ENCODE measurements around the gene ALPL.
"Not testable (repeated sequence)": the region's sequence is repeated elsewhere in the genome, so short reads cannot be mapped to it uniquely, and the experiment has no call there.

The ALPL gene

DNA sequence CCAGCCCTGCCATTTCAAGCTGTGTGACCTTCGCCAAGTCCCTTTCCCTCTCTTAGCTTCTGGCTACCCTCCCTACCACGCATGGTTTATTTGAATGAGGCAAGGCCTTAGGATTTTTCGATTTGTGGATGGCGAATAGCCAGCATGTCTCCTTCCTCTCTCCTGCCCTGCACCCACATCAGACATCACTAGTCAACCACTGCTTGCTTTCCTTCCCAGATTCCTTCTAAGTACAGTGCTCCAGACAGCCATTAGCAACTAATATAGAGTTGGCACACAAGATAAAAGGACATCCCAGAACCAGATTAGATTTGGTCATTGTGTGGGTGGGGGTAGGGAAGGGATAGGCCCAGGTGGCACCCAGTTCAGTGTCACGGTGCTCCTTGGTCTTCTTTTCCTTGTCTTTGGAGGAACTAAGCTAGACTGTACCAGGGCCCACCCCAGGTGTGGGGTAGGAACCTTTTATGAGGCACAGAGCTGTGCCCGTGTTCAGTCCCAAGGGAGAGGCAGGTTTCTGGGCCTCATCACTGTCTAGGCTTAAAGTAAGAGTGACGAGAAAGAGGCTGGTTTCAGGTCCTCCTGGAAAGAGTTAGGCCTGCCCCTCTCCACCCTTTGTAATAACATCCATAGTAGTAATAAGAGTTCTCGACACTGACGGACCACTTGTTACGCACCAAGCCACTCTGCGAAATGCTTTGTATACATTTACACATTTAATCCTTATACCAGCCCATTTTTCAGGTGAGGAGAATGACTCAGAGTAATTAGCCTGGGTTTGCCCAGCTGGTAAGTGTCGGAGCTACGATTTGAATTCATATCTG is 8.6 kb downstream of the ALPL start:
- no peak overlapping the region for H3K4me3 ChIP-seq (ENCODE audit: low read length)
- no peak for TF ChIP-seq ZNF274 (IDR thresholded peaks at IDR 0.05; ENCODE audit: low read depth, low read length)

DNA sequence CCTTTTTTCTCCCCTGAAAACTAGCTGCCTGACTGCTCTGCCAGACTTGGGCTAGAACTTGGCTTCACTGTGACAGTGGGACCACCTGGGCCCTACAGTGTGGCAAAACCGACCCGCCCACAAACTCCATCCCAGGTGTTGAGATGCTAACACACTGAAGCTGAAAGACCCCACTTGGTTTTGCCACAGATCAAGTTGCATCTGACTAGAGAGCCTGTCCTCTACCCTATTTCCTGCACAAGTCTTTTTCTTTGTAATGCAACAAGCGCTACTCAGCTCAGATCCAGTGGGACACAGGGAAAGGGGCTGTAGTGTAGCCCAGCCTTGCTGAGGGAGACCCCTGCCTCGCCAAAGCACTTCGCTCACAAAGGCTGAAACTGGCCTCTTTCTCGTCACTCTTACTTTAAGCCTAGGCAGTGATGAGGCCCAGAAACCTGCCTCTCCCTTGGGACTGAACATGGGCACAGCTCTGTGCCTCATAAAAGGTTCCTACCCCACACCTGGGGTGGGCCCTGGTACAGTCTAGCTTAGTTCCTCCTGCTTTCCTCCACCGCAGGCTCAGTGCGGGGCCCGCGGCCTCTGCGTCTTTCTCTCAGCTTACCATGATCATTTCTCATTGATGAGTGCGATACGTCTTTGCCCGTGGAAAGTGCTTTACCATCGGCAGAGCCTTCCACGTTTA is 9.7 kb downstream of the ALPL start:
- no peak overlapping the region for H3K4me3 ChIP-seq (ENCODE audit: low read length)
- TF ChIP-seq ZNF274 (IDR thresholded peaks at IDR 0.05; ENCODE audit: low read depth, low read length), result no peak

DNA sequence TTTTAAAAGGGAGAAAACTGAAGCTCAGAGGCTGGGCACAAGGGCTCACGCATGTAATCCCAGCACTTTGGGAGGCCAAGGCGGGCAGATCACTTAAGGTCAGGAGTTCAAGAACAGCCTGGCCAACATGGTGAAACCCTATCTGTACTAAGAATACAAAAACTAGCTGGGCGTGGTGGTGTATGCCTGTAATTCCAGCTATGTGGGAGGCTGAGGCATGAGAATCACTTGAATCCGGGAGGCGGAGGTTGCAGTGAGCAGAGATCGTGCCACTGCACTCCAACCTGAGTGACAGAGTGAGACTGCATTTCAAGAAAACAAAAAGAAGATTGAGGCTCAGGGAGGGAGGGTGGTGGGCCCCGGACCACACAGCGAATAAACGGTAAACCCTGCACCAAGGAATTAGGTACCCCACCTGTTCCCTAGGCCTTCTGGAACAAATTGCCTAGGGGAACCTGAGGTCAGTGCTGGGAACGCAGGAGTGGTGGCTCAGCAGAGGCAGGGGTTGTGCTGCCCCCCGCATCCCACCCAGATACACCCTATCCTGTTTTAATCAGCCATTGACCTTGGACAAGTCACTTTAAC is 10.4 kb downstream of the ALPL start:
- H3K4me3 ChIP-seq (ENCODE audit: low read length), result not testable (repeated sequence)

DNA sequence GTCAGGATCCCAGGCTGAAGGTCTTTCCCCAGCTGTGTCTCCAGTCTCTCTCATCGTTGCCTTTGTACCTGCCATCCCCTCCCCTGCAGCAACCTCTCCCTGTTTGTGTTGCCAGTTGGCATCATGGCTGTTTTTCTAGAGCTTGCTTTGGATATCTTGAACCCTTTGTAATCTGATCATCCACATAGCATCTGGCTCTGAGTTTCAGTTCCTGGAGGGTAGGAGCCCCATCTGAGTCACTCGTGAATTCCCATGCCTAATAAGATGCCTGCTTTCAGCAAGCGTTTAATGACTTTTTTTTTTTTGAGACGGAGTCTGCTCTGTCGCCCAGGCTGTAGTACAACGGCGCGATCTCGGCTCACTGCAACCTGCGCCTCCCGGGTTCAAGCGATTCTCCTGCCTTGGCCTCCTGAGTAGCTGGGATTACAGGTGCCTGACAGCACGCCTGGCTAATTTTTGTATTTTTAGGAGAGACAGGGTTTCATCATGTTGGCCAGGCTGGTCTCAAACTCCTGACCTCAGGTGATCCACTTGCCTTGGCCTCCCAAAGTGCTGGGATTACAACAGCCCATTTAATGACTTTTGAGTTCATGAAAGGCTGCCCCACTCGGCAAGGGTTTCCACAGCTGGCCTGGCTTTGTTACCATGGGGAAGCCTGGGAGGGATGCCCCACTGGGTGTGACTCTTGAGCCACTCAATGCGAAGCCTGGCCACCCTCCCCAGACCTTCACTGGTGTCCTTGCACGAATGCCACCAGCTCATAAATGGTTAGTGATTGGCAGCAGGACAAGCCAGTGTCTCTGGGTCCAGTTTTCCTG is 11.9 kb downstream of the ALPL start:
- TF ChIP-seq ZNF274 (IDR thresholded peaks at IDR 0.05; ENCODE audit: low read depth, low read length), result no peak

DNA sequence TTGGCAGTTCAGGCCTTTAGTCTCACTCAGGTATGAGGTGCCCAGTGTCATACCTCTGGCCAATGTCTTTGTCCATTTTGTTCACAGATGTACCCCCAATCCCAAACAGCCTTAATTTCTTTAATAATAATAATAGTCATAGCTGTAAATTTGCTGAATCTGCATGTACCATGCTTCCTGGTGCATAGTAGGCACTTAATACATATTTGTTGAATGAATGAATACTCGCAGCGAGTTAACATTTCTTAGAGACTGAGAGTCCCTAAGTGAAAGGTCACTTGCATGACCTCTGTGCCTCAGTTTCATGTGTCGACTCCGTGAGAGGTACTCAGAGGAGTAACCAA is 12.5 kb downstream of the ALPL start:
- H3K4me3 ChIP-seq (ENCODE audit: low read length), result no peak overlapping the region
- TF ChIP-seq ZNF274 (IDR thresholded peaks at IDR 0.05; ENCODE audit: low read depth, low read length), result no peak

More for the DNA sequence above, 11.9 kb downstream of the ALPL start:
- no peak overlapping the region for H3K4me3 ChIP-seq (ENCODE audit: low read length)

DNA sequence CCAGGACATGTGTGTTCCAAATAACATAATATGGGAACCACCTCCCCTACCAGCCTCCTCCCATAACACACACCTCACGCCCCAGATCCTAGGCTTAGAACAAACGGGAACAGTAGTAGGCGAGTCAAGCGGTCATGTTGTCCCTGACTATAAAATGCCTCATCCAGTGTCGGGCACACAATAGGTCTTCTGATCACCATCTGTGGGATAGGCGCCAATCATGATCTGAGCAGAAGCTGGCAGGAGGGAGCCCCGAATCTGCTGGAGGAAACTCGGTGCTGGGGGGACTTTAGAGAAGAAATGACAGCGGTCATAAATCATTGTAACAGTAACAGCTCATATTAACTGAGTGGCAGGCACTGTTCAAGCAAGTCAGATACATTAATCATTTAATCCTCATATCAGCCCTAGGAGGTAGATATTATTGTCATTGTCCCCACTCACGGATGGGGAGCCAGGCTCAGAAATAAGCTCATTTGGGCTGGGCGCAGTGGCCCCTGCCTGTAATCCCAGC is 13.4 kb downstream of the ALPL start:
- TF ChIP-seq ZNF274 (IDR thresholded peaks at IDR 0.05; ENCODE audit: low read depth, low read length), result no peak
- H3K4me3 ChIP-seq (ENCODE audit: low read length), result no peak overlapping the region

DNA sequence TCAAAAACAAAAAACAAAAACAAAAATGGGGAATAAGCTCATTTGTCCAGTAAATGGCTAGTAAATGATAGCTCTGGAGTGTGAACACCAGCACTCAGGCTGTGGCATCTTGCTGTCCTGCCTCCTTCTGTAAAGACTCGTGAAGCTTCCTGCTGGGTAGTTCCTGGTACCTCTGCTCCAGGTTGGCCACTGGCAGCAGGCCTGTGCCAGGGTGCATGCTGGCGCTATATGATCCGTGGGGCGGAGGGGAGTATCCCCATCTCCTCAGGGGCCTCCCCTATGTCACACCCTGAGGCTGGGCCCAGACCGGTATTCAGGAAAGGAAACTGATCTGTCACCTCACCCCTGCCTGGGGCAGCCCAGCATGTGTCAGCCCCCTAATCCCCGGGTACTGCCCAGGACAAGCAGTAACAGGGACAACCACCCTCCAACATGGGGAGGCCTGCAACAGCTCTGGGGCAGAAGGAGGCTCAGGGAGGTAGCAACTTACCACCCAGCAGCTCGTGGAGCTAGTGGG is 14.1 kb downstream of the ALPL start:
- no peak for TF ChIP-seq ZNF274 (IDR thresholded peaks at IDR 0.05; ENCODE audit: low read depth, low read length)
- no peak overlapping the region for H3K4me3 ChIP-seq (ENCODE audit: low read length)

DNA sequence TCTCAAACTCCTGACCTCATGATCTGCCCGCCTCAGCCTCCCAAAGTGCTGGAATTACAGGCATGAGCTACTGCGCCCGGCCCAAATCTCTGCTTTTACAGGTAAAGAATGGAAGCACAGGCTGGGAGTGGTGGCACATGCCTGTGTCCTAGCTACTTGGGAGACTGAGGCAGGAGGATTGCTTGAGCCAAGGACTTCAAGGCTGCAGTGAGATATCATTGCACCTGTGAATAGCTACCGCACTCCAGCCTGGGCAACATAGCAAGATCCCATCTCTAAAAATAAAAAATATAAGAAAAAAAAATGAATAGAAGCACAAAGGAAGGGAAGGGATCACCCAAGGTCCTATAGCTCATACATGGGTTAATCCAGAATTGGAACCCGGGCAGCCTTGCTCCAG is 15.0 kb downstream of the ALPL start:
- TF ChIP-seq ZNF274 (IDR thresholded peaks at IDR 0.05; ENCODE audit: low read depth, low read length), result no peak
- no peak overlapping the region for H3K4me3 ChIP-seq (ENCODE audit: low read length)

DNA sequence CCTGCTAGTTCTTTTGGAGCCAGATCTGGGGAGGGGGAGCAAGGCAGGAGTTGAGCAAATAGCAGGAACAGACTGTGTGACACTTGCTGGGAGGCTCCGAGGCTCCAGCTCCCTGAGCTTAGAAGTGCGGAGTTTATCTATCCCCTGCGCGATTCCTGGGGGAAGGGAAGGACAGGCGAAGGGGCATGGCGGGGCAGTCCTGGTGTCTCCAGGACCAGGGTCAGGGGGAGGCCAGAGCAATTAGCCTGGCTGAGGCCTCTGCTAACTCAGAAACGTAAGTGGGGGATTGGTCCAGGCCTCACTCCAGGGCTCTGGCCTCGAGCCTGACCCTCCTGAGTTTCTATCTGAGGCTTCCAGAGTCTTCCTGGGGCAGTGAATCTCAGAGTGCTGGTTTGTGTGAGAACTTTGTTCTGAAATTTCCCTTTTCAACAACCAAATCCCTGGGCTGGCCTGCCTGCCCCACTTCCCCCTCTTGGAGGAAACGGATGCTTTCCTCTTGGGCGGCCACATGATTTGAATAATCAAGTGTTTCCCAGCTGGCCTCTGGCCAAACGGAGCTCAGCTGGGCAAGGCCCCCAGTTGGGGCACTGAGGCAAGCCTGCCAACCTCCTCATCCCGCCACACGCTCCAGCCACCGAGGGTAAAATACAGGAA is 15.6 kb downstream of the ALPL start:
- no peak for TF ChIP-seq ZNF274 (IDR thresholded peaks at IDR 0.05; ENCODE audit: low read depth, low read length)
- no peak overlapping the region for H3K4me3 ChIP-seq (ENCODE audit: low read length)

DNA sequence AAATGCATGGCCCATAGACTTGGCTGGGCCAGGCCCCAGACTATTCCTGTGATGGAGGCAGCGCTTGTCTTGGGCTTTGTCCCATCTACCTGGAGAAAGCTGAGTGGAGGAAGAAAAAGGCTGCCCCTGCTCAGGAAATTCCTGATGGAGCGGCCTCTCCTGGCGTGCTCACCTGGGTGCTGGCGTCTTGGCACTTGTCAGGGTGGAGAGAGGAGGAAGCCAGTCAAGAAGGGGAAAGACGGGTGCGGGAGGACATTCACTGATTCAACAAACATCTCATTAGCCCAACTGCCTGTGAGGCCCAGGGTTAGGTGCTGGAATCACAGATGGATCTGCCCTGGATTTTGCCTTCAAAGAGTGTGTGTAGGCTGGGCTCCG is 16.1 kb downstream of the ALPL start:
- no peak overlapping the region for H3K4me3 ChIP-seq (ENCODE audit: low read length)
- no peak for TF ChIP-seq ZNF274 (IDR thresholded peaks at IDR 0.05; ENCODE audit: low read depth, low read length)

DNA sequence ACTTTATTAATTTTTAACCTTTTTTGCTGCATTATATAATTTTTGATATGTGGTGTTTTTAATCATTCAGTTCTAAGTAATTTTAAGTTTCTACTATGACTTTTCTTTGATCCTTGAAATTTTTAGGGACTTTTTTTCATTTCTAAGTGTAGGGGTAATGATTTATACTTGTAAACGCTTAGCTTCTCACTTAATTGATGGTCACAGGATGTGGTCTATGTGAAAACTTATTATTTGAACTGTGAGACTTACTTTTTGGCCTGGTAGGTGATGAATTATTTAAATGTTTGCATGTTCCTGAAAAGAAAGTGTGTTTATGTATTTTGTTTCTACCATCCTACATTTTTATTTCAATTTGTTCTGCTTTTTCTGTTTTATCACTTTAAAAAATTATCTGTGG is 17.2 kb downstream of the ALPL start:
- no peak overlapping the region for H3K4me3 ChIP-seq (ENCODE audit: low read length)
- no peak for TF ChIP-seq ZNF274 (IDR thresholded peaks at IDR 0.05; ENCODE audit: low read depth, low read length)

DNA sequence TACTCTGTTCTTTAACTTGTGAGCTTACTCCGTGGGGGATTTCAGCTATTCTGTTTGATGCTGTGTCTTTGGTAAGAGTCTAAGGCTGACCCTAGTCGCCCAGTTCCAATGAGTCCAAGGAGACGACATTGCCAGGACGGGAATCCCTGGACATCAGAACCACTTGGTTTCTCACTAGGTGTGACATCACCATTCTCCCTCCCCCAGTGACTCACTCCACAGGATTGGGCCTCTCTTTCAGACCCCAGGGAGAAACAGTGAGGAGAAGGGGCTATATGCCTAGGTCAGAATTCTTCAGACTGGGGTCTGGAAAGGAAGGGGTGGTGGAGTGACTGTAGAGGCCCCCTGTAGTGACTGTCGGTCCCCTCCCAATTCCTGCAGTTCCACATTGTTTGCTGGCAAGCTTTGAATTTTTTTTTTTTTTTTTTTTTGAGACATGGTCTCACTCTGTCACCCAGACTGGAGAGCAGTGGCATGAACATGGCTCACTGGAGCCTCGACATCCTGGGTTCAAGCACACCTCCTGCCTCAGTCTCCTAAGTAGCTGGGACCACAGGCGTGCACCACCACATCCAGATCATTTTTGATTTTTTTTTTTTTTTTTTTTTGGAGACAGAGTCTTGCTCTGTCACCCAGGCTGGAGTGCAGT is 21.3 kb downstream of the ALPL start:
- no peak overlapping the region for H3K4me3 ChIP-seq (ENCODE audit: low read length)
- no peak for TF ChIP-seq ZNF274 (IDR thresholded peaks at IDR 0.05; ENCODE audit: low read depth, low read length)

DNA sequence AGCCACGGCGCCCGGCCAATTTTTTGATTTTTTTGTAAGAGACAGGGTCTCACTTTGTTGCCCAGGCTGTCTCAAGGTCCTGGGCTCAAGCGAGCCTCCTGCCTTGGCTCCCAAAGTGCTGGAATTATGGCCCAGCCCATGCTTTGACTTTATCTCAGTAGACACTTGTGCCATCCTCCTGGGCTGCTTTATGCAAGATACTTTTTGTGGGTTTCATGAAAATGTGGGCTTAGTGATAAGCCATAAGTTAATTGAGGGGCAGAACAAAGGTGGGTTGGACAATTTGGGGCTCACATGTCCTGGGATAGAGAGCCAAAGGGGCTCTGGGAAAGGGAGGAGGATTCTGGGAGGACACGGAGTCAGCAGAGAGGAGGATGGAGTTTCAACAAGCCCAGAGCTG is 22.0 kb downstream of the ALPL start:
- TF ChIP-seq ZNF274 (IDR thresholded peaks at IDR 0.05; ENCODE audit: low read depth, low read length), result no peak

More for the DNA sequence above, 22.0 kb downstream of the ALPL start:
- H3K4me3 ChIP-seq (ENCODE audit: low read length), result no peak overlapping the region

Data from GM08714 (cell line).